Rectal smooth muscle tissue (tissue), 1 donor: ENCODE results near the gene SPATA2.

ENCODE experiments used
- H3K27ac ChIP-seq: one replicate; pipeline ENCODE4 v1.7.0; 2013; ENCODE audit warnings: low read depth, low read length, inconsistent platforms
- H3K27me3 ChIP-seq: one replicate; pipeline ENCODE4 v1.7.0; 2013; ENCODE audit warnings: low read length; ENCODE audit not compliant: control insufficient read depth, insufficient read depth
- H3K36me3 ChIP-seq: one replicate; pipeline ENCODE4 v1.7.0; 2013; ENCODE audit warnings: low read length; ENCODE audit not compliant: control insufficient read depth, insufficient read depth
- H3K4me1 ChIP-seq: one replicate; pipeline ENCODE4 v1.7.0; 2013; ENCODE audit warnings: low read length; ENCODE audit not compliant: control insufficient read depth, insufficient read depth
- H3K4me3 ChIP-seq: one replicate; pipeline ENCODE4 v1.7.0; 2013; ENCODE audit warnings: low read length
- H3K9ac ChIP-seq: one replicate; pipeline ENCODE4 v1.7.0; 2013; ENCODE audit warnings: low read length

The SPATA2 gene

DNA sequence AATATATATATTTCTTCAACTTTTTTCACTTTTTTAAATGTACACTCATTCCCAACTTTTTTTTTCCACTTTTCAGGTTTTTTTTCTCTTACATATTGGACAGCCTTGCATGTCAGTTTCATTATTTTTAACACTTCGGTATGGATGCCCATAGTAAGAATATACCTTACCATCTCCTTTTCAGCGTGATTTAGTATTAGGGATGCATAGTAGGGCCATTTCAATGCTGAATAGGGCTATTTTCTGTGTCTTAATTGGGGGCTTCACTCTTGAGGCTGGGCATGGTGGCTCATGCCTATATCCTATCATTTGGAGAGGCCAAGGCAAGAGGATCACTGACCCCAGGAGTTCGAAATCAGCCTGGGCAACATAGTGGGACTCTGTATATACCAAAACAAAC, 27.6 kb upstream of the SPATA2 start:
- no peaks in the 10 kb centered on the region for H3K27me3 ChIP-seq
- H3K27ac ChIP-seq = no peak overlapping the region
- peaks cover 10% of the 10 kb centered on the region for H3K4me1 ChIP-seq
- H3K4me3 ChIP-seq = no peak overlapping the region
- no peak overlapping the region for H3K9ac ChIP-seq
- H3K36me3 ChIP-seq = peaks cover 23% of the 10 kb centered on the region

- Histone ChIP-seq H3K36me3 (peaks cover 23% of the 10 kb centered on the region), H3K4me3 (no peak overlapping the region), H3K27ac (no peak overlapping the region), H3K4me1 (peaks cover 17% of the 10 kb centered on the region), H3K9ac (no peak overlapping the region), H3K27me3 (no peaks in the 10 kb centered on the region)
Observed at GRCh38 chr20:49942303-49942702, 27.0 kb upstream of the SPATA2 start.

DNA sequence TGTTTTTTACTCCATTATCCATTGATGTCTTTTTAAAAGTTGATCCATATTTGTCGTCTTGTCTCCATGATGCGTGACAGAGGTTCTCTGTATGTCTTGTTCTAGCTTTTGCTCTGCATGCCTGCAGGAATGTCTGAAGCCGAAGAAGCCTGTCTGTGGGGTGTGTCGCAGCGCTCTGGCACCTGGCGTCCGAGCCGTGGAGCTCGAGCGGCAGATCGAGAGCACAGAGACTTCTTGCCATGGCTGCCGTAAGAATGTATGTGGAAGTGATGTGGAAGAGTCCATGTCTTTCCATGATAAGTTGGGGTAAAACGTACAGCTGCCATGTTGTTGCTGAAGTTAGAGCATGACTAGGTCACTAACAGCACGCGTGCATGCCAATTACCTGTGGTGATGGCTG, 26.1 kb upstream of the SPATA2 start:
- no peak overlapping the region for H3K4me3 ChIP-seq
- peaks cover 20% of the 10 kb centered on the region for H3K4me1 ChIP-seq
- H3K36me3 ChIP-seq = peaks cover 20% of the 10 kb centered on the region
- no peak overlapping the region for H3K27ac ChIP-seq
- H3K27me3 ChIP-seq = no peaks in the 10 kb centered on the region
- no peak overlapping the region for H3K9ac ChIP-seq

- Histone ChIP-seq H3K4me3 (peak overlapping the region; percentile 5), H3K4me1 (peaks cover 20% of the 10 kb centered on the region), H3K27me3 (no peaks in the 10 kb centered on the region), H3K36me3 (peaks cover 13% of the 10 kb centered on the region), H3K9ac (no peak overlapping the region), H3K27ac (peak overlapping the region; percentile 10)
Observed at GRCh38 chr20:49938173-49939163, 23.1 kb upstream of the SPATA2 start.

GRCh38 chr20:49937027-49937929, 21.9 kb upstream of the SPATA2 start:
- Histone ChIP-seq H3K4me1 (peaks cover 20% of the 10 kb centered on the region), H3K27me3 (no peaks in the 10 kb centered on the region), H3K9ac (peak overlapping the region; percentile 99), H3K4me3 (peak overlapping the region; percentile 72), H3K27ac (peak overlapping the region; percentile 92), H3K36me3 (peaks cover 7% of the 10 kb centered on the region)

DNA sequence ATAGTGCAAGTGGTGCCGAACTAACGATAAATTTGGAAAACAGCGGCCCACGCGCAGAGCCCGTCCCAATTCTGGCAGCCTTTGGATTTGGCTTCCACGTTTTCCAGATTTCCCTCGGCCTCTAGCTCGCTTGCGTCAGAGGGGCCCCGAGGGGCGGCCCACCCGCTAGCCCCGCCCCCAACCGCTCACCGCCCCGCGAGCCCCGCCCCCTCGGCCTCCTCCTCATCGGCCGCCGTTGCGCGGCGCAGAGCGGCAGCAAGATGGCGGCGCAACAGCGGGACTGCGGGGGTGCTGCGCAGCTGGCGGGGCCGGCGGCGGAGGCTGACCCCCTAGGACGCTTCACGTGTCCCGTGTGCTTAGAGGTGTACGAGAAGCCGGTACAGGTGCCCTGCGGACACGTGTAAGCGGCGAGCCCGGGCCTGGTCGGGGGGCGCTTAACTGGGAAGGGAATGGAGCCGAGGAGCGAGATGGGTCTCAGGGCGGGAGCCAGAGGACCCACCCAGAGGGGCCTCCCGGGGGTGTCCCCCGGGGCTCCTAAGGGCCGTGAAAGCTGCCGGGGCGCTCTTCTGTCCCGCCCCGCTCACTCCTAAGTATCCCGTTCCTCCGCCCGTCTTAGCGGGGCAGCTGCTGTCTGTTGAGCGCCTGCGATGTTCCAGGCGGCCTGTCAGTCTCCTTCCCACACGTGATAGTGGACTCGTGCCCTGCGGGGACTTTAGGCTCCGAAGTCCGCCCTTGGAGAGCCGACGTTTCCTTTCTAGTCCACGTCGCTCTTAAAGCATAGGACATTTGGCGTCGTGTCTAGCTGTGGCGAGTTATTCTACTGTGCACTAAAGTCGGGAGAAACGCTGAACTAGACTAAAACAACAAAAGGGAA, 21.1 kb upstream of the SPATA2 start, which contains the start of gene RNF114:
TSS of gene RNF114 (plus strand) at position 245 of the 874 bp plus-strand sequence. CDS start at position 261, 16 bp downstream.
- H3K4me1 ChIP-seq = peaks cover 20% of the 10 kb centered on the region
- peak within 1 kb of the TSS; percentile 92 for H3K27ac ChIP-seq
- H3K9ac ChIP-seq = peak within 1 kb of the TSS; percentile 99
- peaks cover 7% of the 10 kb centered on the region for H3K36me3 ChIP-seq
- H3K27me3 ChIP-seq = no peaks in the 10 kb centered on the region
- H3K4me3 ChIP-seq = peak within 1 kb of the TSS; percentile 75

- Histone ChIP-seq H3K9ac (no peak overlapping the region), H3K4me1 (peaks cover 20% of the 10 kb centered on the region), H3K4me3 (peak overlapping the region; percentile 75), H3K36me3 (peaks cover 7% of the 10 kb centered on the region), H3K27ac (peak overlapping the region; percentile 92), H3K27me3 (no peaks in the 10 kb centered on the region)
Observed at GRCh38 chr20:49935746-49936152, 20.4 kb upstream of the SPATA2 start.

DNA sequence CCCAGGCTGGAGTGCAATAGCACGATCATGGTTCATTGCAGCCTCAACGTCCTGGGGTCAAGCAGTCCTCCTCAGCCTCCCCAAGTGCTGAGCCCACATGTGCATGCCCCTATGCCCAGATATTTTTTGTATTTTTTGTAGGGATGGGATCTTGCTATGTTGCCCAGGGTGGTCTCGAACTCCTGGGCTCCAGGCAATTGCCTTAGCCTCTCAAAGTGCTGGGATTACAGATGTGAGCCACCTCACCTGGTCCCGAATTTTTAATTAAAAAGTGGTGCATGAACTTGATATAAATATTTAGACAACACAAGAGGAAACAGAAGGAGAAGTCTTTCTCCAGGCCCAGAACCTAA, 13.8 kb upstream of the SPATA2 start:
- H3K9ac ChIP-seq = no peak overlapping the region
- no peaks in the 10 kb centered on the region for H3K4me1 ChIP-seq
- no peak overlapping the region for H3K4me3 ChIP-seq
- no peaks in the 10 kb centered on the region for H3K36me3 ChIP-seq
- H3K27me3 ChIP-seq = no peaks in the 10 kb centered on the region
- no peak overlapping the region for H3K27ac ChIP-seq

- Histone ChIP-seq H3K27ac (no peak overlapping the region), H3K9ac (no peak overlapping the region), H3K4me1 (no peaks in the 10 kb centered on the region), H3K4me3 (peak overlapping the region; percentile 15), H3K27me3 (no peaks in the 10 kb centered on the region), H3K36me3 (no peaks in the 10 kb centered on the region)
Observed at GRCh38 chr20:49928411-49929141, 13.2 kb upstream of the SPATA2 start.

- Histone ChIP-seq H3K36me3 (no peaks in the 10 kb centered on the region), H3K27me3 (no peaks in the 10 kb centered on the region), H3K27ac (no peak overlapping the region), H3K4me1 (no peaks in the 10 kb centered on the region), H3K4me3 (no peak overlapping the region), H3K9ac (no peak overlapping the region)
Observed at GRCh38 chr20:49925901-49926454, 10.6 kb upstream of the SPATA2 start.

DNA sequence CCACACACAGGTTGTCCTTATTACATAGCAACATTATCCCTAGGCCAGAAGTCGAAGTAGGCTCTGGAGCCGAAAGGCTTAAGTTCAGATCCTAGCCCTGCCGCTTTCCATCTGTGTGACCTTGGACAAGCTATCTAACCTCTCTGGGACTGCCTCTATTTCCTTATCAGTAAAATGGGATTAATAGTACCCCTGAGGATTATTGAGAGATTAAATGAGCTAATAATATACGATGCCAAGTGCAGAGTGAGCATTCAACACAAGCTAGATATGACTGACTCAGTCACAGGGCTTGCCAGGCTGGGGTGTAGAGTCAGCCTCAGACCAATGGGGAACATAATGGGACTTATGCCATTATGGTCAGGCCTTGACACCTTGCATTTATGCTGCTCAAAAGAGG, 8.9 kb upstream of the SPATA2 start:
- H3K27me3 ChIP-seq = no peaks in the 10 kb centered on the region
- H3K4me3 ChIP-seq = no peak overlapping the region
- no peak overlapping the region for H3K27ac ChIP-seq
- H3K36me3 ChIP-seq = no peaks in the 10 kb centered on the region
- H3K9ac ChIP-seq = no peak overlapping the region
- no peaks in the 10 kb centered on the region for H3K4me1 ChIP-seq
